MM.1S (cell line): ENCODE measurements around the gene NAMPT.

Source experiments
- CTCF ChIP-seq: fragments of 300-600 bp; sonication (generic); IDR thresholded peaks from 2 replicates; pipeline ENCODE4 v1.5.1; 2016; ENCODE audit warnings: antibody characterized with exemption, low read length, mixed read lengths
- EZH2 ChIP-seq: fragments of 300-600 bp; sonication (generic); optimal IDR thresholded peaks from 2 replicates; pipeline ENCODE3; 2017; ENCODE audit warnings: low read depth, mild to moderate bottlenecking, antibody characterized with exemption, low read length, mixed read lengths

- no peak for TF ChIP-seq CTCF
- TF ChIP-seq EZH2, result no peak
Measured at GRCh38 chr7:106231856-106232490, 52.8 kb downstream of the NAMPT start.
